Endodermal cell (in vitro differentiated cells): ENCODE results near the gene PLPP6. TPM values are rescaled to one million over a fixed set of nuclear protein-coding genes. Genes with fewer than 3 reads are reported as not detected.

Experiments
- DNase-seq: peaks from one replicate; pipeline ENCODE4 v3.0.0-alpha.2; 2017
- H3K27ac ChIP-seq: 2 replicates; pipeline ENCODE4 v1.5.1; 2013; ENCODE audit warnings: mild to moderate bottlenecking, low read depth, low read length, moderate library complexity
- H3K27me3 ChIP-seq: 2 replicates; pipeline ENCODE4 v1.6.1; 2013; ENCODE audit warnings: mild to moderate bottlenecking, low read length, moderate library complexity; ENCODE audit not compliant: insufficient read depth, control insufficient read depth, poor library complexity, severe bottlenecking
- H3K36me3 ChIP-seq: 2 replicates; pipeline ENCODE4 v1.7.0; 2013; ENCODE audit warnings: mild to moderate bottlenecking, low read length, moderate library complexity; ENCODE audit not compliant: control insufficient read depth, insufficient read depth
- H3K4me1 ChIP-seq: one replicate; pipeline ENCODE4 v1.7.0; 2013; ENCODE audit warnings: low read length; ENCODE audit not compliant: control insufficient read depth, insufficient read depth
- H3K4me3 ChIP-seq: 2 replicates; pipeline ENCODE4 v1.5.1; 2013; ENCODE audit warnings: mild to moderate bottlenecking, low read length, moderate library complexity
- H3K9ac ChIP-seq: 2 replicates; pipeline ENCODE4 v1.6.1; 2013; ENCODE audit warnings: mild to moderate bottlenecking, low read length, moderate library complexity; ENCODE audit not compliant: poor library complexity, severe bottlenecking; ENCODE audit errors: extremely low read depth
- H3K9me3 ChIP-seq: 2 replicates; pipeline ENCODE4 v1.6.1; 2013; ENCODE audit warnings: mild to moderate bottlenecking, low read length, moderate library complexity; ENCODE audit not compliant: control insufficient read depth
- H3K27ac Mint-ChIP-seq: 2 replicates; pipeline ENCODE4 v1.8.0; 2020; ENCODE audit warnings: mixed read lengths
- H3K27me3 Mint-ChIP-seq: 2 replicates; pipeline ENCODE4 v1.8.0; 2021; ENCODE audit warnings: mild to moderate bottlenecking, mixed read lengths; ENCODE audit not compliant: insufficient read depth
- H3K36me3 Mint-ChIP-seq: 2 replicates; pipeline ENCODE4 v1.8.0; 2020; ENCODE audit warnings: low read depth, mixed read lengths
- H3K4me1 Mint-ChIP-seq: 2 replicates; pipeline ENCODE4 v1.8.0; 2020; ENCODE audit warnings: mixed read lengths
- H3K4me3 Mint-ChIP-seq: 2 replicates; pipeline ENCODE4 v1.8.0; 2020; ENCODE audit warnings: mild to moderate bottlenecking, moderate library complexity, mixed read lengths
- H3K9me3 Mint-ChIP-seq: 2 replicates; pipeline ENCODE4 v1.8.0; 2020; ENCODE audit warnings: mild to moderate bottlenecking, mixed read lengths
- CTCF ChIP-seq: fragments of 200-600 bp; sonication (generic); conservative IDR thresholded peaks from 2 replicates; pipeline ENCODE4 v1.5.0; 2021; ENCODE audit warnings: antibody characterized with exemption, mild to moderate bottlenecking
- WGBS, 2 experiments: methylation state at CpG; one replicate each; pipeline versions ENCODE4 v1.1.5 to v1.1.7; 2013; ENCODE audit warnings: missing lambda C conversion rate in 2 of 2, mixed read lengths in 1 of 2; ENCODE audit not compliant: insufficient coverage in 1 of 2, insufficient read length in 1 of 2; 5-methylcytosine and 5-hydroxymethylcytosine counted together
- total RNA-seq, 2 donors: library from RNA; stranded (reverse); fragmentation: NEBNext Ultra II Directional in 1 of 2; extraction: Animal tissue kit (Norgen Biotek cat#: 25700) in 1 of 2; gene quantifications; 2 replicates in 1 of 2; 3 replicates in 1 of 2; pipeline ENCODE4 v1.2.1, GENCODE V29; 2021

PLPP6 gene
- total RNA-seq, 2 donors from 2014 or later: 13.1 to 19.6 TPM

GRCh38 chr9:4661611-4662010 lies 483 bp upstream of the PLPP6 start:
- Histone ChIP-seq H3K9me3 (no peaks in the 10 kb centered on the region), H3K27me3 (no peaks in the 10 kb centered on the region), H3K9ac (no peak overlapping the region), H3K36me3 (no peaks in the 10 kb centered on the region), H3K4me1 (peaks cover 14% of the 10 kb centered on the region), H3K4me3 (peak overlapping the region; percentile 82), H3K27ac (no peak overlapping the region)
- peaks cover 48% of the 10 kb centered on the region for H3K4me1 Mint-ChIP-seq
- H3K9me3 Mint-ChIP-seq: no peaks in the 10 kb centered on the region
- no peak for TF ChIP-seq CTCF
- WGBS, 2 experiments: 43% methylated on average over 4 to 5 of the region's 5 CpGs
- peaks cover 1% of the 10 kb centered on the region for H3K27me3 Mint-ChIP-seq
- peak overlapping the region; percentile 73 for H3K4me3 Mint-ChIP-seq
- peaks cover 3% of the 10 kb centered on the region for H3K36me3 Mint-ChIP-seq
- no peak for DNase-seq
- H3K27ac Mint-ChIP-seq: peak overlapping the region; percentile 62

DNA sequence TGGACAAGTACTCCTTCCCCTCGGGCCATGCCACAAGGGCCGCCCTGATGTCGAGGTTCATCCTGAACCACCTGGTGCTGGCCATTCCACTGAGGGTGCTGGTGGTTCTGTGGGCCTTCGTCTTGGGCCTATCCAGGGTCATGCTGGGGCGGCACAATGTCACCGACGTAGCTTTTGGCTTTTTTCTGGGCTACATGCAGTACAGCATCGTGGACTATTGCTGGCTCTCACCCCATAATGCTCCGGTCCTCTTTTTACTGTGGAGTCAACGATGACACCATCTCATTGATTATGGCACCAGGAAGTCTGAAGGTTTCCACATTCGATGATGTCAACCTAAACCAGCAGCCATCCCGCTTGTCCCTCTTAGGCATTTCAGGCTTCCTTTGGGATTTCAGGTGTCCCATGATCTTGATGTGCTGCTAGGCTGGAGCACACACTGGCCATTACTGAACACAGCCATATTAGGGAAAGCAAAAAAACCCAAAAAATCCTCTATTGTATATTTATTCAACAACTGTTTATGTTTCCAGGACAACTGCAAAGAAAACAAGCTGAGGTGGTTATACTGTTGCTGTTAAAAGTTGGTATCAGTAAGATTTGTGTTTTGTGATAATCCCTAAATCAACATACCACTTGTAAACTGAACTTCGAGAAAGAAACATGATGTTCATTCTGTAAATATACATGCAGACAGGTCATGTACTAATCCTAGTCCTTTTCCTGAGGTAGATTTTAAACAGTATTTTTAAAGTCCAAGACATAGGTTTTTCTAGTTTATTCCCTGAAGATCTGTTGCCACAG lies 1.1 kb downstream of the PLPP6 start:
- Histone ChIP-seq H3K36me3 (no peaks in the 10 kb centered on the region), H3K27me3 (no peaks in the 10 kb centered on the region), H3K9me3 (no peaks in the 10 kb centered on the region), H3K27ac (no peak overlapping the region), H3K9ac (peak overlapping the region; percentile 70), H3K4me1 (peaks cover 10% of the 10 kb centered on the region), H3K4me3 (peak overlapping the region; percentile 82)
- peaks cover 1% of the 10 kb centered on the region for H3K27me3 Mint-ChIP-seq
- H3K27ac Mint-ChIP-seq: peak overlapping the region; percentile 33
- H3K9me3 Mint-ChIP-seq: no peaks in the 10 kb centered on the region
- DNase-seq: no peak
- peaks cover 39% of the 10 kb centered on the region for H3K4me1 Mint-ChIP-seq
- WGBS, 2 experiments: 57 to 65% methylated on average over 11 to 13 of the region's 13 CpGs
- peak overlapping the region; percentile 73 for H3K4me3 Mint-ChIP-seq
- no peak for TF ChIP-seq CTCF
- H3K36me3 Mint-ChIP-seq: peaks cover 3% of the 10 kb centered on the region

GRCh38 chr9:4663956-4664355 lies 1.9 kb downstream of the PLPP6 start:
- no peak for DNase-seq
- Histone ChIP-seq H3K36me3 (no peaks in the 10 kb centered on the region), H3K27ac (no peak overlapping the region), H3K9ac (no peak overlapping the region), H3K4me3 (peak overlapping the region; percentile 82), H3K27me3 (no peaks in the 10 kb centered on the region), H3K9me3 (no peaks in the 10 kb centered on the region), H3K4me1 (peaks cover 10% of the 10 kb centered on the region)
- Mint-ChIP-seq H3K9me3 (no peaks in the 10 kb centered on the region), H3K27ac (no peak overlapping the region), H3K4me1 (peaks cover 39% of the 10 kb centered on the region), H3K36me3 (peaks cover 3% of the 10 kb centered on the region), H3K4me3 (peak overlapping the region; percentile 73), H3K27me3 (peaks cover 1% of the 10 kb centered on the region)
- 90 to 92% methylated on average over 3 of the region's 3 CpGs for WGBS, 2 experiments
- no peak for TF ChIP-seq CTCF
